Gastrocnemius medialis (tissue), 4 donors: ENCODE results near the gene CDHR4. TPM values are rescaled to one million over a fixed set of nuclear protein-coding genes. Genes with fewer than 3 reads are reported as not detected.

Experiments
- ATAC-seq, 2 donors: fragments of 150-250 bp; one replicate each; pipeline ENCODE4 v1.9.1; 2016
- DNase-seq, 2 donors: peaks; one replicate each; pipeline ENCODE4 v3.0.0-alpha.2; 2019
- H3K27ac ChIP-seq, 4 donors: fragments of 200-600 bp; sonication (generic); 1 replicate in 1 of 4; 2 replicates in 3 of 4; pipeline ENCODE4 v1.5.1; 2016 to 2018; ENCODE audit warnings: mild to moderate bottlenecking in 2 of 4, moderate library complexity in 1 of 4
- H3K27me3 ChIP-seq, 3 donors: fragments of 200-600 bp; sonication (generic) in 2 of 3; 1 replicate in 1 of 3; 2 replicates in 2 of 3; pipeline versions ENCODE4 v1.5.1 to v1.6.0; 2016 to 2019; ENCODE audit warnings: mild to moderate bottlenecking in 1 of 3, moderate library complexity in 1 of 3
- H3K36me3 ChIP-seq, 2 donors: fragments of 200-600 bp; sonication (generic) in 1 of 2; one replicate each; pipeline ENCODE4 v1.5.1; 2017 to 2018
- H3K4me1 ChIP-seq, 2 donors: fragments of 200-600 bp; sonication (generic) in 1 of 2; one replicate each; pipeline ENCODE4 v1.5.1; 2016 to 2017; ENCODE audit warnings: mild to moderate bottlenecking in 2 of 2
- H3K4me3 ChIP-seq, 4 donors: fragments of 200-600 bp; sonication (generic) in 3 of 4; 1 replicate in 1 of 4; 2 replicates in 3 of 4; pipeline ENCODE4 v1.5.1; 2016 to 2019; ENCODE audit warnings: mild to moderate bottlenecking in 2 of 4
- H3K9me3 ChIP-seq, 3 donors: fragments of 200-600 bp; sonication (generic) in 2 of 3; 1 replicate in 1 of 3; 2 replicates in 2 of 3; pipeline ENCODE4 v1.5.1; 2016 to 2019
- POLR2A ChIP-seq, 2 donors: fragments of 450-650 bp; IDR thresholded peaks; one replicate each; pipeline ENCODE4 v1.6.1; 2017; ENCODE audit warnings: antibody characterized with exemption in 2 of 2, mild to moderate bottlenecking in 2 of 2, moderate library complexity in 2 of 2
- in situ Hi-C, 4 donors: fragments of 200-750 bp; cut with MboI; loops; one replicate each; pipeline versions ENCODE4 v1.15.0 to v1.8.0; 2017; ENCODE audit warnings: low sequenced_read_pairs in 4 of 4
- intact Hi-C: fragments of 100-400 bp; cut with DNase I; formaldehyde crosslinking; loops from one replicate; pipeline ENCODE4 v1.15.1; 2023; ENCODE audit warnings: low total_unique reads
- microRNA-seq, 2 donors: library from miRNA; unstranded; fragments of <30 nt; microRNA quantifications; one replicate each; pipeline ENCODE4, GENCODE V29; 2016; ENCODE audit warnings: borderline replicate concordance in 2 of 2
- total RNA-seq, 4 donors: library from RNA; depleted of rRNA; stranded (reverse); fragments of >200 nt; gene quantifications; one replicate each; pipeline versions ENCODE4 v1.1.0 to v1.2.3, GENCODE V29; 2016
- TF ChIP-seq, protein P1 (sequence below), 5 experiments: fragments of 450-650 bp in 3 of 5; fragments of 200-600 bp in 2 of 5; sonication (generic) in 2 of 5; IDR thresholded peaks in 4 of 5; conservative IDR thresholded peaks in 1 of 5; 1 replicate in 4 of 5; 2 replicates in 1 of 5; pipeline ENCODE4 v1.5.1; 2016 to 2019; ENCODE audit warnings: antibody characterized with exemption in 5 of 5, mild to moderate bottlenecking in 3 of 5, moderate library complexity in 3 of 5

The CDHR4 gene
- total RNA-seq, 4 donors from 2014 or later, result not detected

DNA sequence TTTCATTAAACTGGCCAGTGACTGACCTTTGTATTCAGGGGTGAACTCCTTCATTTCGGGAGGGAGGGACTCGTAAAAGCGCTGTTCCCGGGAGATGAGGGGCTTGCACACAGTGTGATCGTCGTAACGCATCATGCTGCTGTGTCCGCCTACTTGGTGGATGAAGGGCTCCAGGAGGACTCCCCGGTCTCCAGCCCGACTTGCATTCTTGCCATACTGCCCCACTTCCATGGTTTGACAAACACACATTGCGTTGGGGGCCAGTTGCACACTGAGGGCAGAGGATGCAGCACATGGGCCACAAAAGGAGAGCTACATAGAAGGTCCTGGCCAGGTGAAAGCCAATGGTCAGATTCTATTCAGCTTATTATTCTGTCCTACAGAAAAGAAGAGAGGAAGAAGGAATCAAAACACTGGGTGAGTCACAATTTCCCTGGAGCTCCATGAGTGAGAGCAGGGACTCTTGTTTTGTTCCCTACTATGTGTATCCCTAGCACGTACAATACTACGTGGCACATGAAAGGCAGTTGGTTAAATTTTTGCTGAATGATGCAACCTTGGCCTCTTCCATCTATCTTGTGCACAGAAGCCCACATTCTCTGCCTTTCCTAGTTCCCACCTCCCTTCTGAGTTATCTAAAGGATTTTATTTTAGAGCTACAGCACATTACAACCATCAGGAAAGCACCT, 51.7 kb downstream of the CDHR4 start:
- DNase-seq (no peak), ATAC-seq (no peak)
- Histone ChIP-seq H3K27me3 (no peaks in the 10 kb centered on the region), H3K9me3 (no peaks in the 10 kb centered on the region), H3K4me3 (no peak overlapping the region), H3K36me3 (peaks cover 2 to 13% of the 10 kb centered on the region in 2 donors), H3K27ac (no peak overlapping the region), H3K4me1 (peaks cover 0 to 10% of the 10 kb centered on the region in 2 donors)
- TF ChIP-seq, protein P1, sequence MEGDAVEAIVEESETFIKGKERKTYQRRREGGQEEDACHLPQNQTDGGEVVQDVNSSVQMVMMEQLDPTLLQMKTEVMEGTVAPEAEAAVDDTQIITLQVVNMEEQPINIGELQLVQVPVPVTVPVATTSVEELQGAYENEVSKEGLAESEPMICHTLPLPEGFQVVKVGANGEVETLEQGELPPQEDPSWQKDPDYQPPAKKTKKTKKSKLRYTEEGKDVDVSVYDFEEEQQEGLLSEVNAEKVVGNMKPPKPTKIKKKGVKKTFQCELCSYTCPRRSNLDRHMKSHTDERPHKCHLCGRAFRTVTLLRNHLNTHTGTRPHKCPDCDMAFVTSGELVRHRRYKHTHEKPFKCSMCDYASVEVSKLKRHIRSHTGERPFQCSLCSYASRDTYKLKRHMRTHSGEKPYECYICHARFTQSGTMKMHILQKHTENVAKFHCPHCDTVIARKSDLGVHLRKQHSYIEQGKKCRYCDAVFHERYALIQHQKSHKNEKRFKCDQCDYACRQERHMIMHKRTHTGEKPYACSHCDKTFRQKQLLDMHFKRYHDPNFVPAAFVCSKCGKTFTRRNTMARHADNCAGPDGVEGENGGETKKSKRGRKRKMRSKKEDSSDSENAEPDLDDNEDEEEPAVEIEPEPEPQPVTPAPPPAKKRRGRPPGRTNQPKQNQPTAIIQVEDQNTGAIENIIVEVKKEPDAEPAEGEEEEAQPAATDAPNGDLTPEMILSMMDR (IDR thresholded peaks at IDR 0.05 in 4 of 5, conservative IDR thresholded peaks at IDR 0.05 in 1 of 5), result no peak
- TF ChIP-seq POLR2A (IDR thresholded peaks at IDR 0.05), result no peak
- intact Hi-C loops (no loop called here), in situ Hi-C loops (no loop called here)

DNA sequence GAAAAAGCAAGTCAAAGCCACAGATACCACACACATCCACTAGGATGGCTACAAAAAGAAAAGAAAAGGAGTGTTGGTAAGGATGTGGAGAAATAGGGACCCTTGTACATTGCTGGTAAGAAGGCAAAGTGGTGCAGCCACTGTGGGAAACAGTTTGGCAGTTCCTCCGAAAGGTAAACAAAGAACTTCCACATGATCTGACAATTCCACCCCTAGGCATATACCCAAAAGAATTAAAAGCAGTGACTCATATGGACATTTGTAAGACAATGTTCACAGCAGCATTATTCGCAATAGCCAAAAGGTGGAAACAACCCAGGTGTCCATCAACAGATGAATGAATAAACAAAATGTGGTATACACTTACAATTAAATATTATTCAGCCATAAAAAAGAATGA, 53.7 kb downstream of the CDHR4 start:
- DNase-seq (no peak), ATAC-seq (peak; percentile 76 to 84)
- intact Hi-C loops (no loop called here), in situ Hi-C loops (no loop called here)
- no peak overlapping the region for H3K27ac ChIP-seq
- TF ChIP-seq POLR2A (IDR thresholded peaks at IDR 0.05), result no peak
- TF ChIP-seq, protein P1 (IDR thresholded peaks at IDR 0.05 in 4 of 5, conservative IDR thresholded peaks at IDR 0.05 in 1 of 5), result no peak
- no peaks in the 10 kb centered on the region for H3K9me3 ChIP-seq
- H3K27me3 ChIP-seq, result no peaks in the 10 kb centered on the region
- no peak overlapping the region for H3K4me3 ChIP-seq
- H3K4me1 ChIP-seq, result peaks cover 0 to 10% of the 10 kb centered on the region in 2 donors
- peaks cover 2 to 13% of the 10 kb centered on the region in 2 donors for H3K36me3 ChIP-seq

Small RNA genes within 50 kb of the gene (microRNA-seq; reads per million reads assigned to microRNA genes)
- 0 to 1.2 reads per million in 2 donors for gene MIR5193

Other genes with a start within 250 kb of the CDHR4 start
- gene BSN, start 245.4 kb downstream of the CDHR4 start, total RNA-seq, result under 1 TPM; 0.10 to 0.24 (median 0.21) TPM
- gene APEH, start 125.5 kb downstream of the CDHR4 start, total RNA-seq, result 100 to 1,000 TPM; 103 to 140 (median 108) TPM
- 1 to 10 TPM in 3 of 4 donors, under 1 TPM in 1; 0.10 to 4.8 (median 2.4) TPM for gene MST1, start 110.4 kb downstream of the CDHR4 start, total RNA-seq
- 100 to 1,000 TPM in 3 of 4 donors, 10 to 100 TPM in 1; 82.8 to 132 (median 128) TPM for gene RNF123, start 110.3 kb downstream of the CDHR4 start, total RNA-seq
- under 1 TPM in 3 of 4 donors, not detected in 1; 0.10 to 0.76 (median 0.42) TPM for gene AMIGO3, start 80.2 kb downstream of the CDHR4 start, total RNA-seq
- gene GMPPB, start 75.9 kb downstream of the CDHR4 start, total RNA-seq, result 10 to 100 TPM; 14.2 to 26.1 (median 17.0) TPM
- 10 to 100 TPM; 13.5 to 22.2 (median 19.5) TPM for gene IP6K1, start 13.3 kb downstream of the CDHR4 start, total RNA-seq
- gene INKA1, start 3.4 kb upstream of the CDHR4 start, total RNA-seq, result 10 to 100 TPM in 1 of 4 donors, 1 to 10 TPM in 2, not detected in 1; 1.1 to 10.9 (median 5.2) TPM
- gene UBA7, start 14.1 kb upstream of the CDHR4 start, total RNA-seq, result 10 to 100 TPM in 1 of 4 donors, 1 to 10 TPM in 3; 3.5 to 16.1 (median 5.1) TPM
- 1 to 10 TPM in 3 of 4 donors, under 1 TPM in 1; 0.36 to 4.2 (median 1.1) TPM for gene TRAIP, start 56.7 kb upstream of the CDHR4 start, total RNA-seq
- not detected for gene CAMKV, start 70.0 kb upstream of the CDHR4 start, total RNA-seq
- under 1 TPM in 3 of 4 donors, not detected in 1; 0.40 to 0.81 (median 0.51) TPM for gene MST1R, start 104.0 kb upstream of the CDHR4 start, total RNA-seq
- 10 to 100 TPM; 13.9 to 41.9 (median 23.9) TPM for gene MON1A, start 129.9 kb upstream of the CDHR4 start, total RNA-seq
- gene RBM6, start 140.3 kb upstream of the CDHR4 start, total RNA-seq, result 10 to 100 TPM; 27.2 to 55.6 (median 30.6) TPM